ENCODE results near the gene PDE7B.

The PDE7B gene

GRCh38 chr6:135985471-135985870 is 134.0 kb downstream of the PDE7B start:
- no peak overlapping the region for H3K4me3 ChIP-seq (ENCODE audit: low read depth, low read length)
- no peak for DNase-seq (ENCODE audit: low read depth)
- TF ChIP-seq, protein P1, sequence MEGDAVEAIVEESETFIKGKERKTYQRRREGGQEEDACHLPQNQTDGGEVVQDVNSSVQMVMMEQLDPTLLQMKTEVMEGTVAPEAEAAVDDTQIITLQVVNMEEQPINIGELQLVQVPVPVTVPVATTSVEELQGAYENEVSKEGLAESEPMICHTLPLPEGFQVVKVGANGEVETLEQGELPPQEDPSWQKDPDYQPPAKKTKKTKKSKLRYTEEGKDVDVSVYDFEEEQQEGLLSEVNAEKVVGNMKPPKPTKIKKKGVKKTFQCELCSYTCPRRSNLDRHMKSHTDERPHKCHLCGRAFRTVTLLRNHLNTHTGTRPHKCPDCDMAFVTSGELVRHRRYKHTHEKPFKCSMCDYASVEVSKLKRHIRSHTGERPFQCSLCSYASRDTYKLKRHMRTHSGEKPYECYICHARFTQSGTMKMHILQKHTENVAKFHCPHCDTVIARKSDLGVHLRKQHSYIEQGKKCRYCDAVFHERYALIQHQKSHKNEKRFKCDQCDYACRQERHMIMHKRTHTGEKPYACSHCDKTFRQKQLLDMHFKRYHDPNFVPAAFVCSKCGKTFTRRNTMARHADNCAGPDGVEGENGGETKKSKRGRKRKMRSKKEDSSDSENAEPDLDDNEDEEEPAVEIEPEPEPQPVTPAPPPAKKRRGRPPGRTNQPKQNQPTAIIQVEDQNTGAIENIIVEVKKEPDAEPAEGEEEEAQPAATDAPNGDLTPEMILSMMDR (IDR thresholded peaks at IDR 0.05; ENCODE audit: control insufficient read depth, extremely low read depth, insufficient read depth) = no peak

DNA sequence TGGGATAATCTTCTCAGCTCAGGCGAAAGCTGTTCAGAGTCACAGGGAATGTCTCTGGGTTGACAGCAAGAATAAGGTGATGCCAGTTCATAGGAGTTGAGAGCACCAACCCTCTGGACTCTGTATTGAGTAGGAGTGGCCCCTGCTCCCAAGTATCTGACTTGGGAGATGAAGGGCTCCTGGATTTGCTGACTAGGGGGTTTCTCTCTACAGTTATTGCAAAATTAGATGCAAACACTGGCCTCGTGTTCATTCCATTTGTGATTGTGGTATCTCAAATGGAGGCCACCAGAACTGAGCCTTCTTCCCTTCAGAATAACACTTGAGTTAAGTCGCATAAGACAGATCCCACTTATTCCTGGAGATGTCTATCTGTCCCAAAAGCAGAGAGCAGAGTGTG is 135.7 kb downstream of the PDE7B start:
- no peak overlapping the region for H3K4me3 ChIP-seq (ENCODE audit: low read depth, low read length)
- TF ChIP-seq, protein P1 (IDR thresholded peaks at IDR 0.05; ENCODE audit: control insufficient read depth, extremely low read depth, insufficient read depth) = no peak
- no peak for DNase-seq (ENCODE audit: low read depth)

- TF ChIP-seq, protein P1 (IDR thresholded peaks at IDR 0.05; ENCODE audit: control insufficient read depth, extremely low read depth, insufficient read depth) = no peak
Measured at GRCh38 chr6:135990439-135990838, 138.9 kb downstream of the PDE7B start.

GRCh38 chr6:135990855-135991464 is 139.5 kb downstream of the PDE7B start:
- no peak for DNase-seq (ENCODE audit: low read depth)
- no peak overlapping the region for H3K4me3 ChIP-seq (ENCODE audit: low read depth, low read length)
- TF ChIP-seq, protein P1 (IDR thresholded peaks at IDR 0.05; ENCODE audit: control insufficient read depth, extremely low read depth, insufficient read depth) = no peak

More at GRCh38 chr6:135990439-135990838, 138.9 kb downstream of the PDE7B start:
- no peak for DNase-seq (ENCODE audit: low read depth)
- no peak overlapping the region for H3K4me3 ChIP-seq (ENCODE audit: low read depth, low read length)

DNA sequence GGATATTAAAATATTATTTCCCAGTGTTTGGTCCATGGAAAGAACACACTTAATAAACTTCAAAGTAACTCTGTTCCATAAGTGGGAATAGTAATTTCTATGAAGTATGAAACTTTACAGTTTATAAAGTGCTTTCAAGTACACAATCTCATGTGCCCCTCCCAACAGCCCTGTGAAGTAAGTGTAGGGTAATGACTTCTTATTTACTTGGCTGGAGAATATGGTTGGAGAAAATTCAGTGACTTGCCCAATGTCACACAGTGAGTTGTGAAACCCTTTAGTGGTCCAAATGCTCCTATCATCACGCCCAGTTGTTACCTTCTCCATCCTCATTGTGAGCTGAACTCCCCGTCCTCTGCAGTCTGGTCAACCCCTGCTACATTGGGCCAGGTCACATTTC is 141.2 kb downstream of the PDE7B start:
- TF ChIP-seq, protein P1 (IDR thresholded peaks at IDR 0.05; ENCODE audit: control insufficient read depth, extremely low read depth, insufficient read depth) = no peak
- no peak for DNase-seq (ENCODE audit: low read depth)
- no peak overlapping the region for H3K4me3 ChIP-seq (ENCODE audit: low read depth, low read length)

- TF ChIP-seq, protein P1 (IDR thresholded peaks at IDR 0.05; ENCODE audit: control insufficient read depth, extremely low read depth, insufficient read depth) = no peak
- no peak for DNase-seq (ENCODE audit: low read depth)
- H3K4me3 ChIP-seq (ENCODE audit: low read depth, low read length) = no peak overlapping the region
Measured at GRCh38 chr6:135993361-135993760, 141.9 kb downstream of the PDE7B start.
